ENCODE results near the gene PURB. TPM values are rescaled to one million over a fixed set of nuclear protein-coding genes. Genes with fewer than 3 reads are reported as not detected.
"Not testable (repeated sequence)": the region's sequence is repeated elsewhere in the genome, so short reads cannot be mapped to it uniquely, and the experiment has no call there.

Gene PURB
- total RNA-seq, 1 experiment from 2014 or later = 42.3 TPM

GRCh38 chr7:44891791-44892190 is 6.5 kb upstream of the PURB start:
- no peak for DNase-seq (ENCODE audit: low read depth)

- DNase-seq (ENCODE audit: low read depth) = no peak
These were observed 6.0 kb upstream of the PURB start for GRCh38 chr7:44891372-44891771.

DNA sequence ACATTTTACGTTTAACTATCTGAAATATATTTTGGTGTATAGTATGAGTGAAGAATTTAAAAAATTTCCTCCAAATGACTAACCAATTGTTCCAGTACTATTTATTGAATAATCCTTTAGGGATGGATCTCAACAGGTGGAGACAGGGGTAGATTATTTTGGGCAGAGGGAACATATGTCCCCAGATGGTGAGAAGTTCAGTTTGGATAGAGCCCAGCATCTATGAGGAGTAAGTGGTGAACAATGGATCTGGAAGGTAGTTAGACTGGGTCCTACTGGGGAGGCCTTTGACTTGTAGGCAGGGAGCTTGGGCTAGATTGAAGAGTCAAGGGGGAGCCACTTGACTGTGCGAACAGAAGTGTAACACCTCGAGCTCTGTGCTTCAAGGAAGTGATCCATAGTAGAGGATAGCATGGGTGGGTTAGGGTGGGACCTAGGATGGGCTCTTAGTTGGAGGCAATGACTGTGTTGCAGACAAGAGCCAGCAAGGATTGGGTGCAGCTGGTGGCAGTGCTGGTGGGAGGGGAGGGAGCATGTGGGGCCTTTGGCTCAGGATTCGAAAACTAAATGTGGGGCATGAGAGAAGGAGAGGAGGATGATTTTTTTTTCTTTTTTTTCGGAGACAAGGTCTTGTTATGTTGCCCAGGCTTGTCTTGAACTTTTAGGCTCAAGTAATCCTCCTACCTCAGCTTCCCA is 3.9 kb upstream of the PURB start:
- DNase-seq (ENCODE audit: low read depth) = no peak

- no peak for DNase-seq (ENCODE audit: low read depth)
These were observed 2.0 kb upstream of the PURB start for GRCh38 chr7:44887293-44887692.

GRCh38 chr7:44884621-44885393 is 523 bp downstream of the PURB start:
- DNase-seq (ENCODE audit: low read depth) = peak; percentile 83

DNA sequence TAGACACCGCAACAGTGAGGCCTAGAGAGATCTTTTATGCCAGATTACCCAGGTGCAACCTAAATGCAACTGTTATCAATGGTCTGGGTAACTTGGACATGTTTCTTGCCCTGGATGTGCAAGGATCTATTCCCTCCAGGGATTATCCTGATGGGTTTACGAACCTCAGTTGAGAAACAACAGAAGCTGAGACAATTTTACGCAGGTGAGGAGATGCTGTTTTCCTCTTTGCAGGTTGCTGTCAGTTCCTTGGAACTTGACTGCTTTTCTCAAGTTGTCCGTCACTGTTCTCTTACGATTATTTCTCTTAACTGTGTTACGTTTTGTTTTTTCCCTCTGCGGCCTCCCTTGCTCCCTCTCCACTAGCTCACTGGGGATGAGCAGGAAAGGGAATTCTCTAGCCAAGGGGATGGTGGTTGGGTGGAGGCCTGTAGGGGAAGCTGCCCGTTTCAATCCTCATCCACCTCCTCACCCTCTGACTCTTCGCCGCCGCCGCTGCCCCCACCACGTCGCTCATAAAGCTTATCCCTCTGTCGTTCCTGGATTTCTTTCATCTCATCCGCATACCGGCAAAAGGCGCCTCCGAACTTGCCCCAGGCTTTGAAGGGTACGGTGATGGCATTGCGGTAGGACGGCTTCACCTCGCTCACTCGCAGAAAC is 1.2 kb downstream of the PURB start:
- no peak for DNase-seq (ENCODE audit: low read depth)

DNA sequence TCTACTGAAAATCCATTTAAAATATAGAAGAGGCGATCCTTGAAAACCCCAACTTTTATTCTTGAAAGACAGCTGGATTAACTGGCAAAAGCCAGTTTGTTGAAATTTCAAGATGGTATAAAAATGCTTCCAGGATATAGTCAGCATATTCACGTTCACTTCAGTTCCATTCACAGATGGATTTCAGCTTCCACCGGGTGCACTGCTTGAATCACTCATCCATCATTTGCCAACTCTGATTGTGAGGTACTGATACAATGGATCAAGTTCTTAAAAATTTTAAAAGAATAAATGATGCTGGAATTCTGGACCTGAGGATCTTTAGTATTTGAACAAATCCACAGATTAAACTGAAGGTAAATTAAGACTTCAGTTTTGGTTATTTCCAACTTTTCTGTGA is 2.4 kb downstream of the PURB start:
- peak; percentile 41 for DNase-seq (ENCODE audit: low read depth)

- DNase-seq (ENCODE audit: low read depth) = peak; percentile 67
These were observed 3.7 kb downstream of the PURB start for GRCh38 chr7:44881610-44882009.

DNA sequence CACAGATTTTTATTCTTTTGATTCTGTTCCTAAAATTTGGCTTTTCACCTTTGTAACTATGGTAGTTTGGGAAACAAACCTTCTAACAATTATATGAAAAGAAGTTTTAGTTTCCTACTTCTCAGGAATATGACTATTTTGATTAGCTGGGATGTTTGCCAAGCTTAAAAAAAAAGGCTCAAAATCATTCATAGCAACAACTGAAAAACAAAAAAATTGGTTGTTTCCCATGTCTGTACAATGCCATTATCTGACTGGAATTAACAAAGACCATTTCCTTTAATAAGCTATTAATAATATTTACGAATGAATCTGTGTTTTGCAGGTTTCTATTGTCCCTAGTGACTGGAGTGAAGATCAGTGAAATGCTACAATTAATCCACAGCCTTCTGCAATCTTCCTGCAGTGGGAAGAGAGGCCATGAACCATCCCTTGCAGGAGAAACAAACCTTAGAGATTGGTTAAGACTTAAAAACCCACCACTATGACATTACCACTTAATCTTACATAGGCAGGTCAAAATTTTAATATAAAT is 4.2 kb downstream of the PURB start:
- DNase-seq (ENCODE audit: low read depth) = no peak

- DNase-seq (ENCODE audit: low read depth) = no peak
These were observed 4.9 kb downstream of the PURB start for GRCh38 chr7:44880317-44881018.

DNA sequence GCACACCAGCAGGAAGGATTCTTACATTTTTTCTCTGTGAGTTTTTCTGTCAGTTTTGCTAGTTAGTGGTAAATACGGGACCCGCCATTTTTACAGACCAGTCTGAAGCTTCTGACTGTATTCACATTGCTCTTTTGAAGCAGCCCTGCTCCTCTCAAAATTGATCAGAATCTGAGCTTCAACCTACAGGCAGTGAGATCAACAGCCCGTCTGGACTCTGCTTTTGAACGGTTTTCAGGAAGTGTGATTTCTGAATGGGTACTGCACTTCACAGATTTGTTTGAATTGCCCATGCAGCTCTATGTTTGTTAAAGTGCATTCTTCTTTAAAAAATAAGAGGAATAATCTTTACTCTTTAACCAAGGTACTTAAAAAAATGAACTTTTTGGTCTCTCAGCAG is 8.9 kb downstream of the PURB start:
- no peak for DNase-seq (ENCODE audit: low read depth)

DNA sequence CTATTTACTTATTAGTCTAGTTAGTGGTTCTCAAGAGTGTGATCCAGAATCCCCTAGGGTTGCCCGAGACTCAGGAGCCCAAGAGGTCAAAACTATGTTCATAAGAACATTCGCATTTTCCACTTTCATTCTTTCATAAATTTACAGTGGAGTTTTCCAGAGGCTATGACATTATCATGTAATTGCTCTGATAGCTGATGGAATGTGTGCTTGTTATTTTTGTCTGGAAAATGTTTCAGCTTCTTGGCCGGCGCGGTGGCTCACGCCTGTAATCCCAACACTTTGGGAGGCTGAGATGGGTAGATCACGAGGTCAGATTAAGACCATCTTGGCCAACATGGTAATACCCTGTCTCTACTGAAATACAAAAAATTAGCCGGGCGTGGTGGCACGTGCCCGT is 10.1 kb downstream of the PURB start:
- no peak for DNase-seq (ENCODE audit: low read depth)

GRCh38 chr7:44872787-44873186 is 12.5 kb downstream of the PURB start:
- no peak for DNase-seq (ENCODE audit: low read depth)

DNA sequence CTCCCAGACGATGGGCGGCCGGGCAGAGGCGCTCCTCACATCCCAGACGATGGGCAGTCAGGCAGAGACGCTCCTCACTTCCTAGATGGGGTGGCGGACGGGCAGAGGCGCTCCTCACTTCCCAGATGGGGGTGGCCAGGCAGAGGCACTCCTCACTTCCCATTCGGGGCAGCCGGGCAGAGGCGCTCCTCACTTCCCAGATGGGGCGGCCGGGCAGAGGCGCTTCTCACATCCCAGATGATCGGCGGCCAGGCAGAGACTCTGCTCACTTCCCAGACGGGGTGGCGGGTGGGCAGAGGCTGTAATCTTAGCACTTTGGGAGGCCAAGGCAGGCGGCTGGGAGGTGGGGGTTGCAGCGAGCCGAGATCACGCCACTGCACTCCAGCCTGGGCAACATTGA is 13.4 kb downstream of the PURB start:
- not testable (repeated sequence) for DNase-seq (ENCODE audit: low read depth)

- not testable (repeated sequence) for DNase-seq (ENCODE audit: low read depth)
These were observed 14.6 kb downstream of the PURB start for GRCh38 chr7:44870780-44871179.

- DNase-seq (ENCODE audit: low read depth) = not testable (repeated sequence)
These were observed 15.0 kb downstream of the PURB start for GRCh38 chr7:44870336-44870735.

- DNase-seq (ENCODE audit: low read depth) = peak; percentile 94
These were observed 18.0 kb downstream of the PURB start for GRCh38 chr7:44867073-44867995.

DNA sequence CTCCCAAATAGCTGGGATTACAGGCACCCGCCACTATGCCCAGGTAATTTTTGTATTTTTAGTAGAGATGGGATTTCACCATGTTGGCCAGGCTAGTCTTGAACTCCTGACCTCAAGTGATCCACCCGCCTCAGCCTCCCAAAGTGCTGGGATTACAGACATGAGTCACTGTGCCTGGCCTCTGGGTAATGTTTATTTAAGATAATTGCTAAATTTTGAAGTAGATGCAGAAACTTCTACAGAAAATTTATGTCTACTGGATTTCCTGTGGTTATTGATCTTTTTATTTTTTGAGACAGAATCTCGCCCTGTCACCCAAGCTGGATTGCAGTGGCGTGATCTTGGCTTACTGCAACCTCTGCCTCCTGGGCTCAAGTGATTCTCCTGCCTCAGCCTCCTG is 23.4 kb downstream of the PURB start:
- peak; percentile 45 for DNase-seq (ENCODE audit: low read depth)

GRCh38 chr7:44858161-44858560 is 27.2 kb downstream of the PURB start:
- no peak for DNase-seq (ENCODE audit: low read depth)

DNA sequence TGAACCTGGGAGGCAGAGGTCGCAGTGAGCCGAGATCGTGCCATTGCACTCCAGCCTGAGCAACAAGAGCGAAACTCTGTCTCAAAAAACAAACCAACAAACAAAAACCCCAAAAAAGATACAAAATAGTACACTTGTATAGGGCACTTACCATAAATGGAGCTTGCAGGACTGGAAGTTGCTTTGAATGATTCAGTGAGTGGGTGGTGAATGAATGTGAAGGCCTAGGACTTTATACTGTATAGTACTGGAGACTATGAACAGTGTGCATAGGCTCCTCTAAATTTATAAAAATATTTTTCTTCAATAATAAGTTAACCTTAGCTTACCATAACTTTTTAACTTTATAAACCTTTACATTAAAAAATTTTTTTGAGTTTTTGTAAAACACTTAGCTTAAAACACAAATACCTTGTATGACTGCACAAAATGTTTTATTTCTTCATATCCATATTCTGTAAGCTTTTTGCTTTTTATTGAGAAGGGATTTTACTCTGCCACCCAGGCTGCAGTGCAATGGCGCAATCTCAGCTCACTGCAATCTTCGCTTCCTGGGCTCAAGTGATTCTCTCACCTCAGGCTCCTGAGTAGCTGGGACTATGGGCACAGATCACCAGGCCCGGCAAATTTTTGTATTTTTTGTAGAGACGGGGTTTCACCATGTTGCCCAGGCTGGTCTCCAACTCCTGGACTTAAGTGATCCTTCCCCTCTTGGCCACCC is 30.5 kb downstream of the PURB start:
- no peak for DNase-seq (ENCODE audit: low read depth)
